ENCODE measurements around the gene ATP8A2. TPM values are rescaled to one million over a fixed set of nuclear protein-coding genes. Genes with fewer than 3 reads are reported as not detected.

Gene ATP8A2
- total and polyA plus RNA-seq, 2 of the 8 experiments (the other 6 are each of a cell fraction or from before 2014, with no cell fraction given) = 2.4 to 8.3 TPM

- Histone ChIP-seq H3K79me1 (ENCODE audit: low read depth, low read length) (no peaks in the 10 kb centered on the region), H3K14ac (ENCODE audit: insufficient read length) (no peak within 1 kb of the TSS), H3K4me3 (ENCODE audit: extremely low read depth in 1 of 4, insufficient read depth in 2 of 4, low read depth in 3 of 4, low read length in 4 of 4) (peak within 1 kb of the TSS; percentile 32 to 68 (median 55)), H3K4me1 (replicated peaks in 1 of 4; ENCODE audit: control insufficient read depth in 3 of 4, insufficient read depth in 4 of 4, low read length in 3 of 4) (peaks cover 2 to 3% (median 2%) of the 10 kb centered on the region in 4 experiments; a peak in 4 of 7 replicates), H3K23me2 (ENCODE audit: low read depth, low read length) (peaks cover 18% of the 10 kb centered on the region; the same call in 1 of the 2 replicates), H2BK5ac (ENCODE audit: low read depth, low read length) (no peak within 1 kb of the TSS), H3K4ac (replicated peaks; ENCODE audit: insufficient read length, low read depth, low read length) (no peak within 1 kb of the TSS), H4K5ac (ENCODE audit: insufficient read length, low read depth, low read length) (no peak within 1 kb of the TSS), H2BK120ac (replicated peaks; ENCODE audit: low read depth, low read length) (no peak within 1 kb of the TSS), H3K18ac (ENCODE audit: extremely low read depth, low read length) (peak within 1 kb of the TSS; percentile 72; the same call in 1 of the 2 replicates), H3K4me2 (ENCODE audit: insufficient read depth in 1 of 2, low read depth in 2 of 2, low read length in 2 of 2) (peak within 1 kb of the TSS; percentile 74 to 84), H3K27ac (ENCODE audit: low read depth, low read length) (no peak within 1 kb of the TSS), H2AFZ (ENCODE audit: low read length) (peak within 1 kb of the TSS; percentile 82), H3K9me3 (ENCODE audit: insufficient read depth in 2 of 2, low read depth in 1 of 2, low read length in 1 of 2) (no peaks in the 10 kb centered on the region), H4K91ac (replicated peaks; ENCODE audit: insufficient read length, low read length) (no peak within 1 kb of the TSS), H2BK12ac (ENCODE audit: low read depth, low read length) (no peak within 1 kb of the TSS; the same call in 1 of the 2 replicates), H2BK20ac (ENCODE audit: low read length) (no peak within 1 kb of the TSS), H3K56ac (replicated peaks; ENCODE audit: insufficient read length, low read depth, low read length) (no peak within 1 kb of the TSS), H2BK15ac (ENCODE audit: low read length) (no peak within 1 kb of the TSS), H4K20me1 (replicated peaks in 1 of 2; ENCODE audit: control insufficient read depth in 1 of 2, insufficient read depth in 2 of 2, low read length in 2 of 2) (peaks cover 2% of the 10 kb centered on the region in 2 experiments), H4K8ac (ENCODE audit: extremely low read depth, insufficient read depth, low read length) (peak within 1 kb of the TSS; percentile 70), H3K23ac (ENCODE audit: insufficient read length) (no peak within 1 kb of the TSS), H3K27me3 (replicated peaks in 1 of 4; ENCODE audit: control insufficient read depth in 3 of 4, extremely low read depth in 1 of 4, insufficient read depth in 3 of 4, low read length in 3 of 4) (peaks cover 9 to 45% (median 23%) of the 10 kb centered on the region in 4 experiments), H3K9ac (replicated peaks in 1 of 4; ENCODE audit: extremely low read depth in 1 of 4, low read depth in 3 of 4, low read length in 3 of 4) (peak within 1 kb of the TSS; percentile 16 to 78 (median 30); a peak in 5 of 7 replicates), H2AK5ac (ENCODE audit: low read depth, low read length) (no peak within 1 kb of the TSS), H3K79me2 (ENCODE audit: control insufficient read depth in 1 of 2, insufficient read depth in 2 of 2, low read length in 2 of 2) (peaks cover 0 to 9% of the 10 kb centered on the region in 2 experiments; a peak in 1 of 4 replicates), H3K36me3 (ENCODE audit: control insufficient read depth in 2 of 4, insufficient read depth in 4 of 4, low read length in 3 of 4) (peaks cover 0 to 2% (median under 1%) of the 10 kb centered on the region in 4 experiments; a peak in 3 of 8 replicates)
- WGBS, 2 experiments (ENCODE audit: extremely low coverage in 1 of 2, insufficient coverage in 1 of 2, insufficient read length in 1 of 2, insufficient replicate concordance in 2 of 2, low coverage in 1 of 2, low lambda C conversion rate in 2 of 2, missing lambda C conversion rate in 1 of 2) = 2% methylated on average over 36 of the region's 72 CpGs; no CpG with 5 or more reads in 1 of the 2 experiments
- ChIA-PET CTCF (ENCODE audit: partially characterized antibody) (interaction anchor here (1.0 to 1.1 kb wide), 2 partner anchors 14 to 224 kb away, joined by 3 read pairs; no protein-coding TSS in a partner anchor), POLR2A (ENCODE audit: partially characterized antibody) (interaction anchor here (0.8 to 2.6 kb wide), 24 partner anchors 10 to 374 kb away, joined by 3 to 8 read pairs (median 4); no protein-coding TSS in a partner anchor)
- peak; percentile 43 to 79 for DNase-seq (ENCODE audit: low read depth in 1 of 2, low spot score in 2 of 2)
- no peak for FAIRE-seq
- TF ChIP-seq TAF1 (IDR thresholded peaks at IDR 0.05; ENCODE audit: low read depth, low read length) (peak; percentile 96), EZH2 (IDR thresholded peaks at IDR 0.05; ENCODE audit: low read depth, low read length, severe bottlenecking) (peak; percentile 19), PHF8 (conservative IDR thresholded peaks at IDR 0.05; ENCODE audit: low read depth, low read length) (peak; percentile 97), TBP (IDR thresholded peaks at IDR 0.05; ENCODE audit: low read depth, low read length) (peak; percentile 95), POLR2A (IDR thresholded peaks at IDR 0.05; ENCODE audit: control extremely low read depth in 1 of 2, low read depth in 2 of 2, low read length in 2 of 2) (peak; percentile 98), CTBP2 (IDR thresholded peaks at IDR 0.05; ENCODE audit: borderline replicate concordance, insufficient read depth, insufficient read length, low read length) (no peak), BACH1 (IDR thresholded peaks at IDR 0.05; ENCODE audit: low read length) (0 out of 2 replicates have a peak, but pooled peaks have one; percentile 7), EGR1 (IDR thresholded peaks at IDR 0.05; ENCODE audit: borderline replicate concordance, low read depth, low read length) (peak; percentile 13; the same call in 1 of the 2 replicates), POLR2AphosphoS5 (IDR thresholded peaks at IDR 0.05; ENCODE audit: low read depth, low read length) (peak; percentile 96), GTF2F1 (IDR thresholded peaks at IDR 0.05; ENCODE audit: borderline replicate concordance, low read depth, low read length) (peak; percentile 76; the same call in 1 of the 2 replicates), ATF3 (IDR thresholded peaks at IDR 0.05; ENCODE audit: insufficient read depth, low read depth, low read length) (no peak)
Measured at GRCh38 chr13:26051657-26052311, 680.0 kb downstream of the ATP8A2 start, which contains the start of gene SHISA2. Gene SHISA2, minus strand, starts transcription at chr13:26052016. Its CDS starts 1,041 bp downstream, at chr13:26050975.

Measured in H1 (cell line).